HEK293 (cell line): ENCODE data around the gene DUSP15.

Experiments used
- ZNF121 ChIP-seq: fragments of 450-650 bp; formaldehyde crosslinking; IDR thresholded peaks from 2 replicates; pipeline ENCODE4 v1.5.1; 2016; ENCODE audit warnings: missing biosample characterization, missing genetic modification characterization
- TF ChIP-seq, protein P1 (sequence below): fragments of 450-650 bp; formaldehyde crosslinking; IDR thresholded peaks from 2 replicates; pipeline ENCODE4 v1.5.1; 2016; ENCODE audit warnings: missing biosample characterization, missing genetic modification characterization

DNA sequence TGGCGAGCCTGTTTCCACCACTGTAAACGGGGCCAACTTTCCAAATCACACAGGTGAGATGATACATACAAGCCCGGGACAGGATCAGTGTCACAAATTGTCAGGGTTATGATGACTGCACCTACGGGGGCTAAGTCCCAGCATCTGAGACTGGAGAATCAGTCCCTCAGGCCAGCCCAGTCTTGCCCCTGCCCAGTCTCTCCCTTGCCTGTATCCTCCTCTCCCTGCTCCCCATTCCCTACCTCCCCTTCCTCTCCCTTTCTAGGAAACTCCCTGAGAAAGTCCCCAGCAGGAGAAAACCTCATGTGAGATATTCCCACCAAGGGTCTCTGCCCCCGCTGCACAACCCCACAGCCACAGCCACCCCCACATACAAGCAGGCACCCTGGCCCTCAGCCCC lies 26.4 kb downstream of the DUSP15 start:
- TF ChIP-seq ZNF121 (tag by site-specific recombination) = no peak
- TF ChIP-seq, protein P1, sequence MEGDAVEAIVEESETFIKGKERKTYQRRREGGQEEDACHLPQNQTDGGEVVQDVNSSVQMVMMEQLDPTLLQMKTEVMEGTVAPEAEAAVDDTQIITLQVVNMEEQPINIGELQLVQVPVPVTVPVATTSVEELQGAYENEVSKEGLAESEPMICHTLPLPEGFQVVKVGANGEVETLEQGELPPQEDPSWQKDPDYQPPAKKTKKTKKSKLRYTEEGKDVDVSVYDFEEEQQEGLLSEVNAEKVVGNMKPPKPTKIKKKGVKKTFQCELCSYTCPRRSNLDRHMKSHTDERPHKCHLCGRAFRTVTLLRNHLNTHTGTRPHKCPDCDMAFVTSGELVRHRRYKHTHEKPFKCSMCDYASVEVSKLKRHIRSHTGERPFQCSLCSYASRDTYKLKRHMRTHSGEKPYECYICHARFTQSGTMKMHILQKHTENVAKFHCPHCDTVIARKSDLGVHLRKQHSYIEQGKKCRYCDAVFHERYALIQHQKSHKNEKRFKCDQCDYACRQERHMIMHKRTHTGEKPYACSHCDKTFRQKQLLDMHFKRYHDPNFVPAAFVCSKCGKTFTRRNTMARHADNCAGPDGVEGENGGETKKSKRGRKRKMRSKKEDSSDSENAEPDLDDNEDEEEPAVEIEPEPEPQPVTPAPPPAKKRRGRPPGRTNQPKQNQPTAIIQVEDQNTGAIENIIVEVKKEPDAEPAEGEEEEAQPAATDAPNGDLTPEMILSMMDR = no peak
